K562 (cell line): Measurements from ENCODE around the gene PUM2. TPM values are rescaled to one million over a fixed set of nuclear protein-coding genes. Genes with fewer than 3 reads are reported as not detected.

Source experiments
- DDX20 ChIP-seq: fragments of 450-650 bp; IDR thresholded peaks from 2 replicates; pipeline ENCODE4 v1.6.1; 2016; ENCODE audit warnings: missing genetic modification characterization, low read depth, mild to moderate bottlenecking, missing compliant biosample characterization, moderate library complexity
- FIP1L1 ChIP-seq: fragments of 200-400 bp; formaldehyde crosslinking; IDR thresholded peaks from 2 replicates; pipeline ENCODE4 v1.6.1; 2018; ENCODE audit warnings: mild to moderate bottlenecking, low read depth, low read length; ENCODE audit not compliant: poor library complexity, severe bottlenecking
- FOXJ2 ChIP-seq: fragments of 200-800 bp; sonication (Bioruptor generic); IDR thresholded peaks from 2 replicates; pipeline ENCODE4 v1.6.1; 2016; ENCODE audit warnings: missing genetic modification characterization, missing compliant biosample characterization
- GMEB1 ChIP-seq: fragments of 250-450 bp; sonication (Bioruptor Pico); IDR thresholded peaks from 2 replicates; pipeline ENCODE4 v1.4.0; 2020; ENCODE audit warnings: mild to moderate bottlenecking
- NR2C2 ChIP-seq, 2 experiments: fragments of 200-800 bp in 1 of 2; sonication (Bioruptor generic) in 1 of 2; sonication (generic) in 1 of 2; formaldehyde crosslinking in 1 of 2; IDR thresholded peaks; 2 replicates each; pipeline versions ENCODE4 v1.6.1 to v1.8.0; 2016 to 2022; ENCODE audit warnings: mild to moderate bottlenecking in 1 of 2, missing compliant biosample characterization in 1 of 2, missing genetic modification characterization in 1 of 2, missing genetic modification reagents in 1 of 2
- RBBP5 ChIP-seq: fragments of 200-600 bp; sonication (generic); IDR thresholded peaks from 2 replicates; pipeline ENCODE4 v1.6.1; 2012; ENCODE audit warnings: borderline replicate concordance, mild to moderate bottlenecking, low read length, control low read depth, inconsistent platforms; ENCODE audit not compliant: insufficient read depth, poor library complexity, severe bottlenecking
- RBM22 ChIP-seq: fragments of 200-400 bp; formaldehyde crosslinking; IDR thresholded peaks from 2 replicates; pipeline ENCODE4 v1.6.1; 2018; ENCODE audit warnings: low read length, low read depth; ENCODE audit not compliant: poor library complexity, severe bottlenecking
- RFX7 ChIP-seq: fragments of 250-450 bp; sonication (Bioruptor Pico); IDR thresholded peaks from 2 replicates; pipeline ENCODE4 v1.5.1; 2021; ENCODE audit warnings: mild to moderate bottlenecking
- SAP30 ChIP-seq: fragments of 200-600 bp; sonication (generic); IDR thresholded peaks from 2 replicates; pipeline ENCODE4 v1.6.1; 2012; ENCODE audit warnings: borderline replicate concordance, low read depth, mild to moderate bottlenecking, moderate library complexity, low read length, control low read depth, inconsistent platforms; ENCODE audit not compliant: insufficient read depth, poor library complexity, severe bottlenecking
- ZBTB49 ChIP-seq: sonication (generic); formaldehyde crosslinking; IDR thresholded peaks from 2 replicates; pipeline ENCODE4 v1.8.0; 2022; ENCODE audit warnings: missing genetic modification reagents, mild to moderate bottlenecking, borderline replicate concordance
- ZNF3 ChIP-seq: fragments of 250-450 bp; sonication (Bioruptor Pico); IDR thresholded peaks from 2 replicates; pipeline ENCODE4 v1.5.0; 2021; ENCODE audit warnings: mild to moderate bottlenecking, moderate library complexity
- polyA plus RNA-seq, 8 experiments: library from polyadenylated mRNA; depleted of rRNA in 4 of 8; stranded (reverse) in 5 of 8; unstranded in 3 of 8; fragments of >200 nt; fragmentation: Nextera tagmentation in 2 of 8; fragmentation: Illumina TruSeq in 1 of 8; extraction: Ambion mirVana in 2 of 8; extraction: Trizol in 1 of 8; gene quantifications; 2 replicates each; pipeline versions ENCODE4 v1.2.1 to v1.2.3, GENCODE V29; 2011 to 2014; ENCODE audit warnings: inconsistent platforms in 1 of 8, missing spikeins in 1 of 8
- total RNA-seq, 7 experiments: library from RNA; depleted of rRNA in 6 of 7; stranded (reverse); fragments of >200 nt in 6 of 7; fragmentation: Illumina TruSeq in 2 of 7; extraction: Trizol in 2 of 7; gene quantifications; 2 replicates each; pipeline versions ENCODE4 v1.2.1 to v1.2.3, GENCODE V29; 2011 to 2021; ENCODE audit warnings: low replicate concordance in 1 of 7

The PUM2 gene
- total and polyA plus RNA-seq, 9 of the 15 experiments (the other 6 are each of a cell fraction or from before 2014, with no cell fraction given), result 13.4 to 61.9 (median 28.3) TPM

- TF ChIP-seq DDX20 (tag), result no peak
- TF ChIP-seq FOXJ2 (tag), result no peak
- peak; percentile 33 for TF ChIP-seq SAP30
- TF ChIP-seq NR2C2 (CRISPR knock-in tag; IDR thresholded peaks at IDR 0.05), result no peak
- TF ChIP-seq NR2C2 (tag; IDR thresholded peaks at IDR 0.05), result no peak
- TF ChIP-seq RBBP5, result peak; percentile 43
- TF ChIP-seq ZNF3, result no peak
- TF ChIP-seq ZBTB49 (CRISPR knock-in tag), result no peak
- no peak for TF ChIP-seq FIP1L1
- no peak for TF ChIP-seq RBM22
- TF ChIP-seq GMEB1, result no peak
- no peak for TF ChIP-seq RFX7 (CRISPR knock-in tag)
These were observed 127.1 kb downstream of the PUM2 start (continued) for GRCh38 chr2:20223407-20224163.
